Activated CD4-positive, CD25-positive, alpha-beta regulatory T cell treated with anti-CD3 and anti-CD28 coated beads, Interleukin-2, amount 50 U/mL, for 16 hours (primary cell): ENCODE results near the gene KIF25.

Experiments
- DNase-seq: peaks from one replicate; pipeline ENCODE4 v3.0.0-alpha.2; 2020; ENCODE audit warnings: low read depth, low spot score

The KIF25 gene

DNA sequence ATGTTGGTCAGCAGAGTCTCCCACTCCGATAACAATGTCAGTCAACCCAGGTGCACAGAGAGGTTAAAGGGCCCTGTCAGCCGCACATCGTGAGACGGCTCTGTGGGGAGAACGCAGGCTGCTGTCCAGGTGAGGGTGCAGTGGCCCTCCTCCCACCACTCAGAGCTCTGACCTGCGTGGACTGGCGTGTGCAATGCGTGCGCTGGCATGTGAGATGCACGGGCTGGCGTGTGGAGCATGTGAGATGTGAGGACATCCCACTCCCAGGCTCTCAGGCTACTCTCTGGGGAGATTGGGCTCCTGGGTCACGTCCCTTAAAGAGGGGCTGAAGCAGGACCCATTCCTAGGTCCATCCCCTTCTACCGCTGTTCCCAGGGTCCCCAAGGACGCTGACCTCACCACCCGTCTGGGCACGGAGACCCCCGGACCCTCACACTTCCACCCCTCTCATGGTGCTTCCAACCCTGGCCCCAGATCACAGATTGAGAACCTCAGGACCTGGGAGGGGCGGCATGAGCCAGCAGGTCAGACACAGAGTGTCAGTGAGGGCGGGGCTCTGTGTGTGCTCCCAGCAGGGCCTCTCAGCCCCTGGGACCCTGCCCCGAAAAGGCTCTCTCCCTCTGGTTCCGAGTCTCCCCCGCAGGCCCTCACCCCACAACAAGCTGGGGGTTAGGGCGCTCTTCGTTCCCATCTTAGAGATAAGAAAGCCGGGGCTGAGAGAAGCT lies 90.1 kb downstream of the KIF25 start:
- DNase-seq: no peak

DNA sequence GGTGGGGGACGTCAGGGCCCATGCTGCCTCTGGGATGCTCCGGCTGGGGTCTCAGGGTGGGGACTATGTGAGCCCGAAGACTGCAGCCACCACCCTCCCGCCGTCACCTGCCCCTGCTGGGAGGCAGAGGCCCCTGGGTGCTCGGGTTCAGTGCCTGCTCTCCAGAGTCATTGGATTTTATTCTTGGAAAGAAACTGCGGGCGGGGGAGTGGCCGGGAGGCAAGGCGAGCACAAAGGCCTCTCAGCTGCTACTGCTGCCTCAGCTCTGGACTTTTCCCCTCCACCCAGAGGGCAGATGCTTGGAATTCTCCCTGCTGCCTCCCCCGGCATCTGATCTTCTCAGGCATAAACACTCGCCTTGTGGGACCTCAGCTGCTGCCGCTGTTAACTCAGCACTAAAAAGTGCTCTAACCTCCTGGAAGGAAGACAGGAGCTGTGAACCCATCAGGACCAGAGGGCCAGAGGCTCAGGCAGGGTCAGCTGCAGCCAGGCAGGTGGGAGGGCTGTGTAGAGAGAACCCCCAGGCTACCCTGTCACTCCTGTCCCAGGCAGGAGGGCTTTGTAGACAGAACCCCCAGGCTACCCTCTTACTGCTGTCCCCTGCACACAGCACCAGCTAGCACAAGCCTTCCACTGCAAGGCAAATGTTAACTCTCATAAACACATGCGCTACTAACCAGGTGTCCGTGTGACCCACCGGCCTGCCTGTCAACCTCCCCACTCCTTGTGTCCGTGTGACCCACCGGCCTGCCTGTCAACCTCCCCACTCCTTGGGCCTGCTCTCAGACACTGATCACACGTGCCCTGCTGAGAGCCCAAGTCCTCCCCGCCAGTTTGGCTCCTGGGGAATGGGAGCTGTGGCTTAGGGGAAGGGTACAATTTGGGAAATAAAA lies 90.9 kb downstream of the KIF25 start:
- DNase-seq: no peak

DNA sequence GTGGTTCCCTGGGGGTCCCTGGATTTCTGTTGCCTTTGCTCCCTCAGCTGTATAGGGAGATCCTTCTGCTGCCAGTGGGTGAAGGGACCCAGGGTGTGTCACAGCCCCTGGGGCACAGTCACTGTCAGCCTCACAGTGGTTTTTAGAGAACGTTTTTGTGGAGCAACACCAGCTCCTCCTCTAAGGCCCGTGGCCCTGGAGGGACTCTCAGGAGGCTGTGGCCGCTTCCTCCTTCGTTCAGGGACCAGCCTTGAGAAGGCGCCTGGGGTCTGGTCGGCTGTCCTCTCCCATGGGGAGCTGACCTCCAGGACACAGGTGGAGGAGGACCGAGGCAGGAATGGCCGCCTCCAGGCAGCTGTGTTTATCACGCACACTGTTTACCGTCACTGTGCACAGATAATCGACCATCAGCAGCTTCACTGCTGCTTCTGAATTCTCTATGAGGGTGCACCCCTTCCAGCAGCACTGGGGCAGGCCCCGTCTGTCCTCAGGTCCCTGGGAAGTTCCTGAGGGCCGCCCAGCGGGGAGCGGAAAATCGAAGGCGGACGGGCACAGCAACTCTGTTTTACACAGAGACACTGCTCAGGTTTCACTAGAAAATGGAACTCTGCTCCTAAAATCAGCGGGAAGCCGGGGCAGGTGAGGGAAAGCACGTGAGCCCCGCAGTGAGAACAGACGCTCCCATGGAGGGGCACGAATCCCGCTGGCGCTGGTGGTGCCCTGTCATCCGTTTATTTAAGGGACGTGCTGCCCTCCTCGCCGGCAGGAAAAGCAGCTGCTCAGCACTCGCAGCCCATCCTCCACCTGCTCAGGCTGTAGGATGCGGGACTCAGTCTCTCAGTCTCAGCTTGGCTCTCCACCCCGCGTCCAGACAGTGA lies 92.0 kb downstream of the KIF25 start:
- no peak for DNase-seq

DNA sequence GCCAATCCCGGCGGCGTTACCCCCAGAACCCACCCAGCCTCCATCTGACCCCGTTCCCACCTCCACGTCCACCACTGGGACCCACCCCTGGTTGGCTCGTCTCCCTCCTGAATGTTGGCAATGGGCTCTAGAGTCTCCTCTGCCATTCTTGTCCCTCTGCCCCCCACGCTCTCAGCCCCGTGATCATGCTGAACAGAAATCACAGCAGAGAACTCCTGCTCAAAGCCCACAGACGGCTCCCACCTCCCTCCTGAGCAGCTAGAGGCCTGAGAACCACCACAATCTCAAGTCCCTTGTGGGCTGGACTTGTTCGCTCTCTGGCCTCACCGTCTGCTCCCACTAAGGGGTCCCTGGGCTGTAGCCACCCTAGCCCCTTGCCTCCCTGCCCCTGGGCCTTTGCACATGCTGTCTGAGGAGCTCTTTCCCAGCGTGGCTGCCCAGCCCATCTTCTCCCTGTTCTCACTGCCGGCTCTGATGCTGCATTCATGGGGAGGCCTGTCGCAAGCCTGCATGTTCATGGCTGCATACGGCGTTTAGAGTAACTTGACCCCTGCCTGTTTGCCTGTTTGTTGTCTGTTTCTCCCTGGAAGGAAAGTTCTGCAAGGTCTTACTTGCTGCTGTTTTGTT lies 92.7 kb downstream of the KIF25 start:
- DNase-seq: no peak

DNA sequence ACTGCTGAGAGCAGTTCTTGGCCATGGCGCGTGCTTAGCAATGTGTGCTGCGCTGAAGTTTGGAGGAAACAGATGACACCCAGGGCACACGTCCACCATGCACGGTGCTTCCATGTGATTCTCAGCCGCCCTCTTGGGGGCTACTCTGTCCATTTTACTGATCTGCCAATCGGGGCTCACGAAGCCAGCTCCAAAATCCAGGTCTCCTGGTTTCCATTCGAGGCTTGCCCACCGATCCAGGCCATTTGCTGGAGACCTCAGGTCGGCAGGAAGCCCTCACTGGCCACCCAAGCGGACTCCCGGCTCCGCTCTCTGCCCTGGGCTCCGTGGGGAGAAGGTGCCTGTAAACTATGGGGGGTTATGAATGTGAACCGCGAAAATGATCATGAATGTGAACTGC lies 93.2 kb downstream of the KIF25 start:
- DNase-seq: no peak

DNA sequence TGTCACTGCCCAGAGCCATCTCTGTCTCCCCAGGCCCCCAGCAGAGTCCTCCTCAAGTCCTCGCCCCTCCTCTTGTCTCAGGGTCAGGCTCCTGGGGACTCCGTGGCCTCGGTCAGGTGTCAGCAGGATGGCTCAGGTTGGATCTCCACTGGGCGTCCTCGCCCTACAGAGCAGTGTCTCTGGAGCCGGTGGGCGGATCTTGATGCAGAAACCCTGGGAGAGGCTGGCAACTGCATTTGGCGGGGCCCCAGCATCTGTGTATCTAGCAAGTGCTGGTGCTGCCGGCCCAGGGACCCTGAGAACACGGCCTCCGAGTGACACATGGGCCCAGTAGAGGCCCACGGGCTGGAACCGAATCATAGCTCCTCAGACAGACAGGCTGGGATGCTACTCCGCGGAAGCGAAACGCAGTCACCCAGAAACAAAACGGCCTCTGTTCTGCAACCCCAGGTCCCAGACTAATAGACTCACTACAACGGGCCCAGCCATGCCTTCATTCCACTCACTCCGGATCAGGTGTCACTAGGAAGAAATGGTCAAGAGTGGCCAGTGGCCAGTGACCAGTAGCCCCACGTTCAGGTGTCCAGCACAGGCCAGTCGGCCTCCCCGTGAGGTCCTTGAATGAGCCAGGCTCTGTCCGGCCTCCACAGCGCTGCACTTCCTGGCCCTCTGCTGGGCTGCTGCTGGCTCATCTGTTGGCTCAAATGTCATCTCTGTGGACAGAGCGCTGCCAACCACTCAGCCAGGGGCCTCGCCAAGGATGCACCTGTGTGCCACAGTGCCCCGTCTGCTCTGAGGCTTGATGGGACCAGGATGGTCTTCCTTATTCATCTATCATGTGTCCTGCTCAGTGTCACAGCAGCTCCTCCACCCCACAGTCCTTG lies 94.2 kb downstream of the KIF25 start:
- no peak for DNase-seq

DNA sequence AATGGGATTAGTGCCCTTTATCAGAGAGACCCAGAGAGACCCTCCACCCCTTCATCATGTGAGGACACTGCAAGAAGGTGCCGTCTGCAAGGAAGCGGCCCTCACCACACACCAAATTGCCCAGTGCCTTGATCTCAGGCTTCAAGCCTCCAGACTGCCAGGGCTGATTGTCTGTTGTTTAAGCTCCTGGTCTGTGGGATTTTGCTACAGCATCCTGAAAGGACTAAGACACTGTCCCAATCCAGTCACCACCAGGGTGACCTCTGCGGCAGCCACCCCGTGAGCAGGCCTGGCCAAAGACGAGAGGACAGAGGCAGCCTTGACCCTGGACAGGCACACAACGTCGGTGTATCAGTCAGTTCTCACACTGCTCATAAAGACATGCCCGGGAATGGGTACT lies 95.1 kb downstream of the KIF25 start:
- no peak for DNase-seq

DNA sequence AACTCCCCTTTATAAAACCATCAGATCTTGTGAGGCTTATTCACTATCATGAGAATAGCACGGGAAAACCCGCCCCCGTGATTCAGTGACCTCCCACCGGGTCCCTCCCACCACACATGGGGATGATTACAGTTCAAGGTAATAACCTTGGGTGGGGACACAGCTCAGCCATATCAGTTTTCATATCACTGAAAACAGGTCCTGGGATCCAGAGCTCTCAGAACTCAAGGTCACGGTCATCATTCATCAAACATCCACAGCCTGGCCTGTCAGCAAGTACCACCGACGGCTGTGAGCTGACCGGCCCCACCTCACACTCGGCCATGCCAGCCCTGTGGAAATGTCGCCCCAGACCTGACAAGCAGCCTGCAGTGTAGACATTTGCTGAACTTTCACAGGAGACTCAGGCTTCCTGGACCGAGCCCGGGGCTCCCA lies 95.6 kb downstream of the KIF25 start:
- DNase-seq: no peak

DNA sequence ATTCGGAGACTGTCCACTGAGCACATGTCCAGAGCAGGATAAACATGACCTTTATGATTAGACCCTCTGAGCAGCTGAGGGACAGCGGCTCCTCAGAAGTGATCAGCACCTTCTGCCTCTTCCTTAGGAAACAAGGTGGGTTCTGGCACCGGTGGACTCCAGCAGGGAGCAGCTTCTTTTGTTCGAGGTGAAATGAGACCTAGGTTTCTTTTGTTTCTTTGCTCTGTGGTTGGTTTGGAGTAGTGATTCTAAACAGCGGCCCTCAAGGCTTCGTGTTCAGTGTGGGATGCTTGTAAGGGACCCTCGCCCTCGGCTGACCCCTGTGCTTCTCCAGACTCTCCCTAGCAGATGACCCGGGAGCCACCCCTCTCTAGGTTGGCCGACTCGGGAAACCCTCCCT lies 96.2 kb downstream of the KIF25 start:
- no peak for DNase-seq
